HG02642 (cell line): Measurements from ENCODE around the gene ASXL1.
"Not testable (repeated sequence)": the region's sequence is repeated elsewhere in the genome, so short reads cannot be mapped to it uniquely, and the experiment has no call there.

Source experiments
- ATAC-seq: cut with Tn5 transposase; IDR thresholded peaks from one replicate; pipeline ENCODE4 v1.9.1; 2021; ENCODE audit warnings: mild to moderate bottlenecking; ENCODE audit not compliant: unreplicated experiment, poor library complexity

The ASXL1 gene

GRCh38 chr20:32357869-32358631, at the start of gene ASXL1:
Gene ASXL1 (plus strand): TSS chr20:32358331. CDS start chr20:32358776, 445 bp downstream.
- ATAC-seq = peak; percentile 80

- no peak for ATAC-seq
Measured at GRCh38 chr20:32312718-32313424, 45.3 kb upstream of the ASXL1 start.

- ATAC-seq = no peak
Measured at GRCh38 chr20:32314768-32315167, 43.4 kb upstream of the ASXL1 start.

GRCh38 chr20:32315399-32315798, 42.7 kb upstream of the ASXL1 start:
- ATAC-seq = no peak

GRCh38 chr20:32315891-32316290, 42.2 kb upstream of the ASXL1 start:
- ATAC-seq = no peak

- no peak for ATAC-seq
Measured at GRCh38 chr20:32316667-32317066, 41.5 kb upstream of the ASXL1 start.

- no peak for ATAC-seq
Measured at GRCh38 chr20:32319100-32319499, 39.0 kb upstream of the ASXL1 start.

GRCh38 chr20:32320305-32320704, 37.8 kb upstream of the ASXL1 start:
- no peak for ATAC-seq

- ATAC-seq = no peak
Measured at GRCh38 chr20:32321390-32321789, 36.7 kb upstream of the ASXL1 start.

GRCh38 chr20:32322260-32322659, 35.9 kb upstream of the ASXL1 start:
- ATAC-seq = not testable (repeated sequence)

- not testable (repeated sequence) for ATAC-seq
Measured at GRCh38 chr20:32323761-32324160, 34.4 kb upstream of the ASXL1 start.

GRCh38 chr20:32325706-32326503, 32.2 kb upstream of the ASXL1 start:
- no peak for ATAC-seq

GRCh38 chr20:32326504-32326845, 31.7 kb upstream of the ASXL1 start:
- no peak for ATAC-seq

GRCh38 chr20:32327087-32327681, 30.9 kb upstream of the ASXL1 start:
- ATAC-seq = no peak

GRCh38 chr20:32329817-32330554, 28.1 kb upstream of the ASXL1 start:
- ATAC-seq = no peak

- no peak for ATAC-seq
Measured at GRCh38 chr20:32330555-32330897, 27.6 kb upstream of the ASXL1 start.

GRCh38 chr20:32332614-32333013, 25.5 kb upstream of the ASXL1 start:
- peak; percentile 12 for ATAC-seq

GRCh38 chr20:32333181-32333987, 24.7 kb upstream of the ASXL1 start:
- peak; percentile 62 for ATAC-seq
